SKM-1 (cell line): Measurements from ENCODE around the gene TRIM9.
"Not testable (repeated sequence)": the region's sequence is repeated elsewhere in the genome, so short reads cannot be mapped to it uniquely, and the experiment has no call there.

Experiments
- DNase-seq: peaks from one replicate; lab custom pipeline; 2025; ENCODE audit not compliant: unreplicated experiment; lab: John Stamatoyannopoulos, UW

TRIM9 gene

DNA sequence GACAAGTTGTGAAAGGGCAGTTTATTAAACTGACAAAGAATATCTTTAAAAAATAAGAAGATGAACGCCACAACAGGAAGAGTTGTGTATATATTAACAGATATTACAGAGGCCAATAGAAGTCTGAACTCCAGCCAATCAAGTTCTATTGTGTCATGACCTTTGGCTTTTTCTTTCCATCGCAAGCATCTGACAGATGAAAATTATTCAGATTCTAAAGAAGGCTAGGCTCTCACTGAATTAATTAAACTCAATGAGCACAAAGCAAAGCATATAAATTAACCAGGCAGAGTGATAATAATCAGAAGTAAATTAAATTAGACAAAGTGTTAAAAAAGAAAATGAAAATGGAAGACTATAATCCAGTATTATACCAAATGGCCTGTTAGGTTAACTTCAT, 88.6 kb downstream of the TRIM9 start:
- DNase-seq: no peak

DNA sequence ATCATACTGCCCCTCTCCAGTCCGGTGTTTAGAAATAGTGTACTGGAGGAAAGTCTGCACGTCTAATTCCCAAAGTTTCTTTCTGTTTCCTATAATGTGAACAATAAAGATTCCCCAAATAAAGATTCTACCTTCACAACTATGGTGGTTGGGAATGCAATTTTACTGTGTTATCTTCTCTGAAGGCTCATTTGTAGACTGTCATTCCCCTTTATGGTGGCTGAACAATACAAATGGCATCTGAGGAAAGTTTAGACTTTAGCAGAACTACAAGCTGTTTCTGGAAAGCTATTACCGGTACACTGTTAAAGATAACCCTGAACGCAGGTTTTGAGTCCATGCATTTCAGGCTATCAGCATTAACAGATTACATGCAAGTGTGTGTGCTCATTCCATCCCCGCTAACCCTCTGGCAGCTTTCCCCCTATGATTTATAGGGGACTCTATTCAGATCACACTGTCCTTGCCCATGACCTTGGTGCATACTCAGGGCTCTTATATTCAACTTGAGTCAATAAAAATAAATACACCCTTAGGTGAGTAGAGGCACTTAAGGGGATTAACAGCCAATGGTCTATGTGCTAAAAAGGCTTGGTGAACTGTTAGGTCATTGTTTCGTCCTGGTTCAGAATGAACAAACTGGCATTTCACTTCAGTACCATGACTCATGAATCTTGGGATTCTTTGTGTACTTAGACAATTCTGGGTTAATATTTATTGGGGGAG, 89.9 kb downstream of the TRIM9 start:
- no peak for DNase-seq

DNA sequence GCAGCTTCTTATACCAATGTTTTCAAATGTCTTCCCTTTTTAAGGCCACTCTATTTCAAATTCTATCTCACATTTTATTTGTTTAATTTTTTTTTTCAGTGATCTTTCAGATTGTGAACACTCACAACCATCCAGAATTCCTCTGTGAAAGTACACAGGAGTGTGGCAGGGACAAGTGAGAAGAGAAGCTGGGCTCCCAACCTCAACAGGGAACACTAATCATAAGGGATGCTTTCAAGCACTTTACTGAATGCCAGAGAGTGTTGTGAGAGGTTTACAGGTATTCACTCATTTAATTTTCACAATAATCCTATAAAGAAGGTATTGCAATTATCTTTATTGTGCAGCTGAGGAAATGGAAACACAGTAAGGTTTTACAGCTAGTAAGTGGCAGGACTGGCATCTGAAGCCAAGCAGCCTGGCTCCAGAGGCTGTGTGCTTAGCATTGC, 90.5 kb downstream of the TRIM9 start:
- no peak for DNase-seq

DNA sequence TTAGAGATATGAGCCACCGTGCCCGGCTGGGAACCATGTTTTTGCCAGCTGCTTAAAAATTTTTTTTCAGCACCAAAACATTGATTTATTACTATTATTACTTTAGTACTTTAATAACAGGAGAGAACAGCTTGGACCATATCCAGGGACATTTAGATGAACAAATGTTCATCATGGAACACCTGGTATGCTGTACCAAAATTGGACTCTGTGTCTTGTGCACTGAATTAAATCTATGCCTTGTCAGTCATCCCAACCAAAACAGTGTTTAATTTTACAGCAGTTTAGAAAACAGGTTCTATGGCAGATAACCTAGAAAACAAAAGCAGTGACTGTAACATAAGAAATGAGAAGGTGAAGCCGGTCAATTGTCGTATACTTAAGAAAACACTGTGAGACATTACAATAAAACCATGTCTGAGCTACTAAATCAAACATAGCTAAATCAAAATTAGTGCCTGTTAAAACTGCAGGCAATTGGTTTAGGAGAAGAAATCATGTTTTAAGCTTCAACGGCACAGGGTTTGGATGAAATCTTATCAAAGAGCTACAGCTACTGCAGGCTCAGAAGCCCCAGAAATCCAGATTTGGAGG, 92.4 kb downstream of the TRIM9 start:
- DNase-seq: no peak

DNA sequence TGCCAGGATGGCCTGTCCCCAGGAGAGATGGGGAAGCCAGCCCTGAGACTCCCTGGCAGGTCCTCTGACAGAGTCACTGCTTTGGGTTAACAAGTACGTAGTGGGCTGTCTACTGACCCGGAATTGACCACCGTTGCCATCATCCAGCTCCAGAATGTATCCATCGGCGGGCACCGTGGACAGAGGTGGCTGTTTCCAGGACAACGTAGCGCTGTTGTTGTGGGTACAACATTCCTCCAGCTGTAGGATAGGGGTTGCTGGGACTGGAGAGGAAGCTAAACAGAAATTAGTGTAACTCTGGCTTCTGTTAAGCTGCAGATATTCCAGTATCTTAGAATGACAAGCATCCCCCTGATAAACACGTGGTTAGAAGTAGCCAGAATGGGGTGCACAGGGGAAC, 94.3 kb downstream of the TRIM9 start:
- no peak for DNase-seq

DNA sequence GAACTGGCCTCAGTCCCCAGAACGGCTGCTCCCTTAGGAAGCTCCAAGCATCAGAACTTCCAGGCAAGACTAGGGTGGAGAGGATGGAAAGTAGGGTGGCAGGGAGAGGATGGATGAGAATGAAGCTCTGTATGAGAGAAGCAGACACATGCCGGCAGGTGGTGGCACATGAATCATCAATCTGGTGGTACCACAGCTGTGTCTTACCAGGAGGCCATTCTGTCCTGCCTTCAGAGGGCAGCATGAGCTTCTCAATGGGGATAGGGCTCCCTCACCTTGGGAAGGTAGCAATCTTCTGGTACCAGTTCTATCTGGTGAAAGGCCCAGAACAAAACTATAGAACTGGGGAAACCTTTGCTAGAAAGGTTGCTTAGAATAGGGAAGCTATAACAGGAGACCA, 95.2 kb downstream of the TRIM9 start:
- no peak for DNase-seq

DNA sequence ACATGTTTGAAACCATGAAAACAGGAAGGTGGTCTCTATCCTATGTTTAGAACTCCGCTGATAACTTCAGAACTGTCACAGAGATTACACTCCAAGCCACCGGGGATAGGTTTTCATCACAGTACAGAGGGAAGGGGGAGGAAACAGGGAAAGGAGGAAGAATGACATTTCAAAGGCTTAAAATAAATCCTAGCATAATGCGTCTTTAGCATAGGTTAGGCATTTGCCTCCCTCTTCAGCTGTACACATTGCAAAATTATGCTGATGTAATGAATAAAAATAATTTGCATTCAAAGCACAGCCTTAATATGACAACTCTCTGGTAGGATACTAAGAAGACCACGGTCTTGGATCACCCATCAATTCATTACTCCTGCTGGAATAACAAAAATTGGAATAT, 96.3 kb downstream of the TRIM9 start:
- DNase-seq: no peak

DNA sequence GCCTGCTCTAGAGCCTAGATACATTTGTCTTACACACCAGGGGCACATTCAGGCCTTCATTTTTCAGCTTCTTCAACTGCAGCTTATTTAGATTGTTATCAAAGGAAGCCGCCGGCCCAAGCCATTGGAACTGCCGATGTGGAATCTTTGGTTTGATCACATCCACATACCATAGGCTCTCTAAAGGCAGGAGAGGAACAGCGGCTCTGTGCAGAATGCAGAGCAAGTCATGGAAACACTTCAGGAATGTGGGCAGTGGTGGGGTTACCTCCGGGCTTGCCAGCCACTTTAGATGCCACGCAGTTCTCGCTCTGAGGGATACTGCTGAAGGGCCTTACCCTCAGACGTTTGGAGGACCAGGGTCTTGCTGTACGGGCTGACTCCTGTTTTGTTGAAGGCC, 97.2 kb downstream of the TRIM9 start:
- DNase-seq: no peak

DNA sequence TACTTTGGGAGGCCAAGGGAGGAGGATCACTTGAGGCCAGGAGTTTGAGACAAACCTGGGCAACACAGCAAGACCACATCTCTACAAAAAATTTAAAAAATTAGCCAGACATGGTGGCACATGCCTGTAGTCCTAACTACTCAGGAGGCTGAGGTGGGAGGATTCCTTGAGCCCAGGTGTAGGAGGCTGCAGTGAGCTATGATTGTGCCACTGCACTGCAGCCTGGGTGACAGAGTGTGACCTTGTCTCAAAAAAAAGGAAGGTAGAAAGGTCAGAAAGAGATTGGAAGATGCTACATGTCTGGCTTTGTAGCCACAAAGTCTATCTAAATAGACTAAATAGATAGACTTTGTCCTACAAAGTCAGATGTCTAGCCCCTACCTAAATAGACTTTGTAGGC, 100.7 kb downstream of the TRIM9 start:
- not testable (repeated sequence) for DNase-seq

DNA sequence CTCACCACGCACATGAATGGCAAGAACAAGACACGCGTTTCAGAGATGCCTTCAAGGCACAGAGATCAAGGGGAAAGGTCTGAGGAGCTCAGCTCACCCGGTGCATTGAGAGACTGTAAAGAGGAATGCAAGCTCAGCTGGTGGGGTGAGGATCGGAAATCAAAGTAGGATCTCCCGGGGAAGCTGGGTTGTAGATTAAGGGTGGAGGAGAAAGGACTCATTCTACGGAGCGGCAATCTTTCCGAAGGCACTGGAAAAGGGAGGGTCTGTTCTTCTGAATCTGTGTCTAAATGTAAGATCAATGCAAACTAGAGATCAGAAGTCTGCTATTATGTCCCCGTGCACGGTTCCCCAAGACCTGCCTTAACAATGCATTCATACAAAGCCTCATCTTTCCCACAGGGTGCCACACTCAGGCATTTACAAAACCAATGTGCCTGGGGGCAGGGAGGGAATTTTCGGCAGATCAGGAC, 109.0 kb downstream of the TRIM9 start:
- DNase-seq: no peak

DNA sequence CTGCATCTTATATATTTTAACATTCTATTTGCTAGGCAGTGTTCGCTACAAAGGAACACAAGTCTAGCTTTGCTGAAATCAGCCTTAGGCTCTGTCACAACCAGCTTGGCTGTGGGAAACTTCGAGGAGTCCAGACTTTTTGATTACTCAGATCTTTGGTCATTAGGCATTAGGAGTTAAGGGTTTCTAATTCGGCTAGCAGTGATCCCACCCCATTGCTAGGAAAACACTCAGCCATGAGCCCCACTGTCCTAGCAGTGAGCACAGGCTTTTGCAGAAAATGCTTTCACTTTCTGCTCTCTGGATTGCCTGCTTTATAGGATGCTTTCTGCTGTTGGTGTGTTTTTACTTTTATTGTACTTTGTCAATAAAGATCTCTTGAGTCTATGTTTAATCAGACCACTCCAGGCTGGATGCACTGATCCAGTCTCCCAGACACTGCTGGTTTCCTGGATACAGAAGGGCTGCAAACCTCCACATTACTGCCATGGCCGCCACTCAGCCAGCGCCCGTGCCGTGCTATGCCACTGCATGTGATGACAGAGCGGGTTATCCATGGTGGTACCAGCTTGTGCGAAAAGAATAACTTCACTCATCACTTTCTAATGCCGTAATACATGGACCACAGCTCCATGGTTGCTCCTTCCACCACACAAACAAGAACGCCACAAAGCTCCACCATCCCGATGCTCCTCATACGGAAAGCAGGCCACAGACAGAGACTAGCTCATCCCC, 109.6 kb downstream of the TRIM9 start:
- DNase-seq: no peak

DNA sequence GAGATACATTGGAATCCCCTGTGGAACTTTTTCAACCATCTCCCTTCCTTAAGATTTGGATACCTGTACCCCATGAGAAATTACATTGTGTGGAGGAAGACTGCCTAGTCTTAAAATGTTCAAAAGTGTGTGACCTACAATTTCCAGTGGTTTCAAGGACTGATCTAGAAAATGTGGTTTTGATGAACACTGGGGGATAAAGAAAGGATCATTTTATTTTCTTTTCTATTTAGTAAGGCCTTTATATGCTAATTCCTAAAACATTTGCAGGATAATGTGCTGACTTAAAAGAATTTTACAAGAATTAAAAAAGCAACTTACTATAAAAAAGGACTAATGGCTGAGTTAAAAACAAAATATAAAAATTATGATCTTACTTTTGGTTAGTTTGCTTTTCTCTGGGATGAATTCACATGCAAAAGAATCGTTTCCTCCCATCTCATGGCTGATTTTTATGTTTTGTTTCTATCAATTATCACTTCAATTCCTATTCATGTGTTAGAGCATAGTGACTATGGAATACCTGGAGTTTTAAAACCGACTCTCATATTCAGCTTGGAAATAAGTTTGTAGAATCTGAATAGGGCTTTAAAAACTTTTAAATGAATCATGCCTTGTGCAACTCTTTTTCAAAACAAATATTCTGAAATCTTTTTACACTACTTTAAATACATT, 110.7 kb downstream of the TRIM9 start:
- no peak for DNase-seq

DNA sequence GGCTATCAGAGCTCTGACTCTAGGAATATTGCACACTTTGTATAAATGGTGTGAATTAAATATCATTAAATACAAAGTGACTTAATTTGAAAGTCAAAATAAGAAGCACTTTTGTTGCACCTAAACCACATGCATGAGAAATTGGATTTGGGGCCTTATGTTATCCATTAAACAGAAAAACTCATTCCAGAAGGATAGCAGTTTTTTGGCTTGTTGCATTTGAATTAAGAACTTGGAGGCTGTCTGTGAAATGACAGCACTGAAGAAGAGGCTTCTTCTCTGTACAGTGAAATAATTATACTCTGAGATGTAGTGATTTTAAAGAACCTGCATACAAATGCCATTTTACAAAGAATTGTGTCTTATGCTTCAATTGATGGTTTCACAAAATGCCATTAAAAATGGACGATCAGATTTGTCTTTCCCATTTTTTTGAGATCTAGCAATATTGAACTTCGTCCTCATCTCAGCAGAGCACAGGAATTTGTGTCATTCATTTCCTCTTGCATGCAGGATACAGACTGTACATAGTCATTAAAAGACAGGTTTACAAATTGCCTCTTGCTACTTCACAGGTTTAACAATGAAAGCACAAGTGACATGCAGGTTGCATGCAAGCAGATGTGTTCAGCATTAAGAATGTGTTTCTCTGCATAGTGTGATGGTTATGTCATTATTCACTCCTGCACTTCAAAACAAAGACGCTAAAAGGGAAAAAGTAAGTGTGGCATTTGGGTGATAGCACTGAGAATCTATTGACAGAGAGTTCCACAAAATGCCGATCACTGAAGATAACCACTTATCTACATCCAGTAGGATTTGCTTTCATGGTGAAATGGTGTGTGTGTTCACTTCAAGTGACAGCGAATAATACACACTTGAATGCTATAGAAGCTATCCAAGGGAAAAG, 114.7 kb downstream of the TRIM9 start:
- no peak for DNase-seq

DNA sequence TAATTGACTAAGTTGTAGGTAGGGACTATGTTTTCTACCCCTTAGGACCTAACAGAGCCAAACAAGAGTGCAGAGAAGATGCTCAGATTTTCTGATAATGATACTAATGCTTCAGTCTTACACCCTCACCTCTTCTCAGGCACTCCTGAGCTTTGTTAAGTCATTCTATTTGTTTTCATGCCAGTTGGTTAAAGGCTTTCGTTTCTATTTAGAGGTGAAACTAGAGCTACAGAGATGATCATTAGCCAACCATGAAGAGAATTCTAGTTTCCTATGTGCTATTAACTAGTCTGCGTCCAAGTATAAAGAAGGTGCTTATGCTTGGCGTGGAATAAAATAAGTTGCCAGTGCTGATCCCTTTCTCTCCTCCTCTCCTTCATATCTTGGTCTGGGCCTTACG, 116.0 kb downstream of the TRIM9 start:
- no peak for DNase-seq

DNA sequence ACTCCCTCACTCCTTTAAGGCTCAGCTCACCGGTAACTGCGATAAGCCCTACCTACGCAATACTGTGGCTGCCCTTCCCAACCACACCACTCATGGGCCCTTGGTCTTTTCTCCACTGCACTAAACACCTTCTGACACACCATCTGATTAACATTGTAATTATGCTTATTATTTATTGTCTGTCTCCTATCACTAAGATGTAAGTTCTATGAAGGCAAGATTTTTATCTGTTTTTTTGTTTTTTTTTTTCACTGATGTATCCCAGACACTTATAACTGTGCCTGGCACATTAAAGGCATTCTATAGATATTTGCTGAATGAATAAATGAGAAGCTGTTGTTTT, 116.4 kb downstream of the TRIM9 start:
- no peak for DNase-seq

DNA sequence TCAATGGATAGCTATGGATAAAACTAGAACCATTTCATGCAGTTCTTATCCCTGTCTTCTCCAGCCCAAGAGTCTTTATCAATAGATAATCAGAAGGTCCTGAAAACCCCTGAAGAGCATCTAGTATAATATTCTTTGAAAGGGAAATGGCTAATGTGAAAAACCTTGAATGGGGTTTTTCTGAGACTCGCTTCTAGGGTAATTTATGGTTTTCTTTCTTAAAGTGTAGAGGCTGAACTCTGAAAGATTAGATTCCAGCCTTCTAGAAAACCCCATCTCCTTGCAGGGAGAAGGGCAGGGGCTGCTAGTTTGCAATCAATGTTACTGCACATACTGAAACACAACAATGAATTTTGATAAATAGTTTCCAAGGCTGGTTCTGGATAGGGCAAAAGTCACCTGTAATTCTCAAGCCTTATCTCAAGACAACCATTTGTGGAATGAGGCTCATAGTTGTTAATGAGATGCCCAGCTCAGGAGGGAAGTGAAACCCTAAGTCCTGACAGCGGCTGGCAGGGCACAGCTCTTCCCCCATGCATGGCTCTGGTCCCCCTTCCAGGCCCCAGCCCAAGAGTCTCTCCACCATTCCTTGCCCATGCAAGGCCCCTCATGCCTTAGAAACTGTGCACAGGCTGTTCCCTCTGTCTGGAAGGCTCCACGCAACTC, 116.9 kb downstream of the TRIM9 start:
- DNase-seq: peak; percentile 1

DNA sequence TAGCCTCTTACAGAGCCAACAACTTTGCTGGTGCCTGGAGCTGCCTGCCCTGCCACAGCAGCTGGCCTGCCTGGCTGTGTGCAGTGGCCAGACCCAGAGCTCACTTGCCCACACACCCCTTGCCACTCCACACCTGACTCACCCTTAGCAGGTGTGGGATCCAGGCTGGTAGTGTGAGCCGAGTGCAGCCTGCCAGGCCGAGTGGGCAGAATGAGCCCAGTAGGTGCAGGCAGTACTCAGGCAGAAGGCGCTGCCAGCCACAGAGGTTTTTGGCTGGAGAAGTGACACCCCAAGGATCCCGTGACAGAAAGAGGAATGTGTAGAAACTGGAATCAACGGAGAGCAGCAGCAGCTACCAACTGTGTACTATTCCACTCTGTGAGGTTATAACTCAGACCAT, 120.8 kb downstream of the TRIM9 start:
- DNase-seq: no peak

DNA sequence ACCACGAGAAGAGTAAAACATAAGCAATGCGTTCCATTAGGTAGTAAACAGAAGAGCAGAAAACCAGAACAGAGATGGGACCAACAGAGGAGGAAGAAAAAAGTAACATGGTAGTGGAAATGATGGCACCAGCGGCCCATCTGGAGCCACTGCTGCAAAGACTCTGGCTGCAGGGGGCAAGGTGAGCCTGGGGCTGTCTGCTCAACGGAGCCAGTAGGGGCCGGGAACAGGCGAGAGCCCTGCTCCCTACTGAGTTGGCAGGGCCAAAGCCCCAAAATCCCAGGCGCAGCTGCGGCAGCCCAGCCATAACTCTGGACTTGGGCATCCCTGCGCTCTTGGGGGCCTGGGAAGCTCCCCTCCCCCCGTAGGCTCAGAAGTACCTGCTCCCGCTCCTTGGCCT, 122.2 kb downstream of the TRIM9 start:
- no peak for DNase-seq

DNA sequence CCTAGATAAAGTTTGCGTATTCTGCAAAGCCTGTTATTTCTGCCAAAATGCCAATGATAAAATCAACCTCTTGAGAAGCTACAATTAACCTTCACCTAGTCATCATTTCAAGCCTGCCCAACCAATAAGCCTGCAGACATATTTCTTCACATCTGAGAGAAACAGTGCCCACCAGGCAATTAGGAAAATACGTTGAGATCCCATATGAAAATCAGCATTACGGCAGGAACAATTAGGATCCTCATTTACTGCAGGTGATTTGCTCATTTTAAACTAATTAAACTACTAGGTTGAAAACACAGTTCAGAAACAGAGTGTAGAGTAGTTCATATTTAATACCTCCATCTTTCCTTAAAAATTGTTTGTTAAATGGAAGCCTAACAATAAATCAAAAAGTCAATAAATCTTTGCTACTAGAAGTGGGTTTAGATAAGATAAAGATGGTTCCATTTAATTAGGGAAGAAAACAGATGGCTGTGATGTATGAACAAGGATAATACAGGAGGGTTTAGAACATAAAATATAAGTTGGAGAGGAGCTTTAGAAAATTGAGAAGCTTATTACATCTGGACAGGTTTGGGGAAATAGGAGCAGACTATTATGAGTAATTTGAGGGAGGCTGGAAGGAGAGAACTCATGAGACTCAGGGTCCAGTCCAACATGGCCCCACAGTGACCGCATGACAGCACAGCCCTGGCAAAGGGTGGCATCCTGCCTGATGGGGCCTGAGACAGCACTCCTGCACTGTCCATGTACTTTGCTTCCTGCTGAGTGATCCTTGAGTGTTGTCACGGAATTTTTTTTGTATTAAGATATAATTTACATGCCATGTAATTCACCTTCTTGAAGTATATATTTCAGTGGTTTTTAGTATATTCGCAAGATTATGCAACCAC, 123.8 kb downstream of the TRIM9 start:
- no peak for DNase-seq
